ENCODE results near the gene TMEM101. TPM values are rescaled to one million over a fixed set of nuclear protein-coding genes. Genes with fewer than 3 reads are reported as not detected.
A peak's percentile ranks its signal among the peaks of the same experiment; 100 is the strongest.
"Not testable (repeated sequence)": the region's sequence is repeated elsewhere in the genome, so short reads cannot be mapped to it uniquely, and the experiment has no call there.

The TMEM101 gene
- total RNA-seq, 1 donor from 2014 or later = 22.6 TPM

DNA sequence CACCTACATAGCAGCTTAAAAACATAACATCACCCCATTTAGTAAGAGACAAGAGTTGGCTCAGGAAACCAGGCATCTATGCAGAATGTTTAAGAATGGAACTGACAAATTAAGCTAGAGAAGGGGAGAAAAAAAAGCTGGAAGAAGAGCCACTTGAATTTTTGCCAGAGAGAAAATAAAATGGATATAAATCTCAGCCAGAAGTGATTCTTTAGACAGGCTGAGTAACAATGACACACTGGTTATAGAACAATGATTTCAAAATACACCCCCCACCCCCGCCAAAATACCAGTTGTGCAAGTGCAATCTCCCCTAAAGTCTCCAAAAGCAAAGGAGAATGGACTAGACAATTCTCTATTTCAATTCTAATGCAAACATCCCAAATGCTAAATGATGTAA lies 29.3 kb upstream of the TMEM101 start:
- no peak for DNase-seq
- H3K36me3 Mint-ChIP-seq (ENCODE audit: unreplicated experiment) = no peaks in the 10 kb centered on the region
- H3K27me3 Mint-ChIP-seq (ENCODE audit: unreplicated experiment) = peaks cover 3% of the 10 kb centered on the region
- peaks cover 18% of the 10 kb centered on the region for H3K4me1 Mint-ChIP-seq (ENCODE audit: low read depth, unreplicated experiment)
- H3K9me3 Mint-ChIP-seq (ENCODE audit: unreplicated experiment) = peaks cover 2% of the 10 kb centered on the region
- no peak overlapping the region for H3K27ac Mint-ChIP-seq (ENCODE audit: unreplicated experiment)
- TF ChIP-seq, protein P1, sequence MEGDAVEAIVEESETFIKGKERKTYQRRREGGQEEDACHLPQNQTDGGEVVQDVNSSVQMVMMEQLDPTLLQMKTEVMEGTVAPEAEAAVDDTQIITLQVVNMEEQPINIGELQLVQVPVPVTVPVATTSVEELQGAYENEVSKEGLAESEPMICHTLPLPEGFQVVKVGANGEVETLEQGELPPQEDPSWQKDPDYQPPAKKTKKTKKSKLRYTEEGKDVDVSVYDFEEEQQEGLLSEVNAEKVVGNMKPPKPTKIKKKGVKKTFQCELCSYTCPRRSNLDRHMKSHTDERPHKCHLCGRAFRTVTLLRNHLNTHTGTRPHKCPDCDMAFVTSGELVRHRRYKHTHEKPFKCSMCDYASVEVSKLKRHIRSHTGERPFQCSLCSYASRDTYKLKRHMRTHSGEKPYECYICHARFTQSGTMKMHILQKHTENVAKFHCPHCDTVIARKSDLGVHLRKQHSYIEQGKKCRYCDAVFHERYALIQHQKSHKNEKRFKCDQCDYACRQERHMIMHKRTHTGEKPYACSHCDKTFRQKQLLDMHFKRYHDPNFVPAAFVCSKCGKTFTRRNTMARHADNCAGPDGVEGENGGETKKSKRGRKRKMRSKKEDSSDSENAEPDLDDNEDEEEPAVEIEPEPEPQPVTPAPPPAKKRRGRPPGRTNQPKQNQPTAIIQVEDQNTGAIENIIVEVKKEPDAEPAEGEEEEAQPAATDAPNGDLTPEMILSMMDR (IDR thresholded peaks at IDR 0.05; ENCODE audit: partially characterized antibody, unreplicated experiment) = no peak
- H3K4me3 Mint-ChIP-seq (ENCODE audit: unreplicated experiment) = no peak overlapping the region

DNA sequence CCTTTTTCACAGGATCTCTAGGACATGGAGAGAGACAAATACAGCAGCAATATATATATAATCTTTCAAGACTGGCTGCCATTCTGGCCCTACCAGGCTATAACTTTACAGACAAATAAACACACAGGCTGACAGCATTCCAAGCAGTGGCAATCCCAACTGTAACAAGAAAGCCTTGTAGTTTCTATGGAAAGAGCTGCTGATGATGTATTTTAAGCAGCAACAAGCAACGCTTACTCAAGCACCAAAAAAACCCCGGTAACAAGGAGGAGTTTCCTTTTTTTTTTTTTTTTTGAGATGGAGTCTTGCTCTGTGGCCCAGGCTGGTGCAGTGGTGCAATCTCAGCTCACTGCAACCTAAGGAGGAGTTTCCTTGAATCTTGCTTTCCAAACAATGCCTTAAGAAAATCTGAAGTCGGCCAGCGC lies 28.5 kb upstream of the TMEM101 start:
- Mint-ChIP-seq H3K27ac (ENCODE audit: unreplicated experiment) (no peak overlapping the region), H3K4me3 (ENCODE audit: unreplicated experiment) (no peak overlapping the region), H3K36me3 (ENCODE audit: unreplicated experiment) (no peaks in the 10 kb centered on the region), H3K9me3 (ENCODE audit: unreplicated experiment) (peaks cover 4% of the 10 kb centered on the region), H3K27me3 (ENCODE audit: unreplicated experiment) (peaks cover 3% of the 10 kb centered on the region), H3K4me1 (ENCODE audit: low read depth, unreplicated experiment) (peaks cover 21% of the 10 kb centered on the region)
- TF ChIP-seq, protein P1 (IDR thresholded peaks at IDR 0.05; ENCODE audit: partially characterized antibody, unreplicated experiment) = no peak
- DNase-seq = no peak

DNA sequence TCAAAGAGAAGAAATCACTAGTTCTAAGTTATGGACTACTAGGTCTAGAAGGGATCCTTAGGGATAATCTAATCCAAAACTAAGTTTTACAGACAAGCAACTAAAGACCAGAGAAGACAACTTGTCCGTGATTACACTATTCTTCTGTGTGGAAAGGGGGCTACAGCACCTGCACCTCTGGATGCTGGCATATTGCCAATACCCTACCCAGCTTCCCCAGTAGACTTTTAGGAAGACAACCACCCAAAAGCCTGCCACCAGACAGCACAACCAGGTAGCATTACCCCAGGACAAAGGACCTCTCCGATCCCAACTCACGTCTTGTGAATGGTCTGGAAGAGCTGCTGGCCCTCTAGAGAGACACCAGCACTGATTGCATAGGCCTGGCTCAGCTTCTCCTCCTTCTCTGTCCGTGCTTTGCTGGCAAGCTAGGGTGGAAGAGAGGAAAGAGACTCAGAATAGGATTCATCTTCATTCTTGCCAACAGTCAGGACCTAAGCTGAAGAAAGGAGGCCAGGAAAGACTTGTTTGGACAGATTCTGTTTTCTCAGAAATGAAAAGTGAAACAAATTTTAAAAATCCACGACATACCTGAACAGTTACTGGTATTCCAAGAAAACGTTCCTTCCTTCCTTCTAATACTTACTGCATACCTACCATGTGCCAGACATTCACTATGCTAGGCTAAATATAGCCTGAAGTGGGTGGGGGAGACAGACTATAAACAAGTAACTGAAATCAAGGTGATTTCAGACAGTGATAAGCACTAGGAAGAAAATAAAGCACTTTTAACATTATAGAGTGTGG lies 25.3 kb upstream of the TMEM101 start:
- H3K36me3 Mint-ChIP-seq (ENCODE audit: unreplicated experiment) = no peaks in the 10 kb centered on the region
- TF ChIP-seq, protein P1 (IDR thresholded peaks at IDR 0.05; ENCODE audit: partially characterized antibody, unreplicated experiment) = no peak
- H3K27me3 Mint-ChIP-seq (ENCODE audit: unreplicated experiment) = peaks cover 3% of the 10 kb centered on the region
- H3K4me3 Mint-ChIP-seq (ENCODE audit: unreplicated experiment) = no peak overlapping the region
- peak overlapping the region; percentile 44 for H3K27ac Mint-ChIP-seq (ENCODE audit: unreplicated experiment)
- H3K9me3 Mint-ChIP-seq (ENCODE audit: unreplicated experiment) = peaks cover 4% of the 10 kb centered on the region
- no peak for DNase-seq
- H3K4me1 Mint-ChIP-seq (ENCODE audit: low read depth, unreplicated experiment) = peaks cover 23% of the 10 kb centered on the region

- H3K27me3 Mint-ChIP-seq (ENCODE audit: unreplicated experiment) = peaks cover 3% of the 10 kb centered on the region
- TF ChIP-seq, protein P1 (IDR thresholded peaks at IDR 0.05; ENCODE audit: partially characterized antibody, unreplicated experiment) = no peak
- no peaks in the 10 kb centered on the region for H3K36me3 Mint-ChIP-seq (ENCODE audit: unreplicated experiment)
These were observed 23.8 kb upstream of the TMEM101 start for GRCh38 chr17:44038604-44039011.

GRCh38 chr17:44037471-44037870 lies 22.7 kb upstream of the TMEM101 start:
- no peak for DNase-seq
- TF ChIP-seq, protein P1 (IDR thresholded peaks at IDR 0.05; ENCODE audit: partially characterized antibody, unreplicated experiment) = no peak
- Mint-ChIP-seq H3K4me1 (ENCODE audit: low read depth, unreplicated experiment) (peaks cover 23% of the 10 kb centered on the region), H3K9me3 (ENCODE audit: unreplicated experiment) (peaks cover 4% of the 10 kb centered on the region), H3K27me3 (ENCODE audit: unreplicated experiment) (peaks cover 3% of the 10 kb centered on the region), H3K27ac (ENCODE audit: unreplicated experiment) (no peak overlapping the region), H3K4me3 (ENCODE audit: unreplicated experiment) (no peak overlapping the region), H3K36me3 (ENCODE audit: unreplicated experiment) (no peaks in the 10 kb centered on the region)

More at GRCh38 chr17:44038604-44039011, 23.8 kb upstream of the TMEM101 start:
- Mint-ChIP-seq H3K4me3 (ENCODE audit: unreplicated experiment) (peak overlapping the region; percentile 25), H3K27ac (ENCODE audit: unreplicated experiment) (peak overlapping the region; percentile 84), H3K9me3 (ENCODE audit: unreplicated experiment) (peaks cover 4% of the 10 kb centered on the region), H3K4me1 (ENCODE audit: low read depth, unreplicated experiment) (peaks cover 23% of the 10 kb centered on the region)
- no peak for DNase-seq

- H3K4me1 Mint-ChIP-seq (ENCODE audit: low read depth, unreplicated experiment); H3K9me3 Mint-ChIP-seq (ENCODE audit: unreplicated experiment); H3K36me3 Mint-ChIP-seq (ENCODE audit: unreplicated experiment); H3K27me3 Mint-ChIP-seq (ENCODE audit: unreplicated experiment); H3K27ac Mint-ChIP-seq (ENCODE audit: unreplicated experiment); H3K4me3 Mint-ChIP-seq (ENCODE audit: unreplicated experiment); DNase-seq: not testable (repeated sequence)
These were observed 19.9 kb upstream of the TMEM101 start for GRCh38 chr17:44034688-44035087.
